Left ventricle myocardium superior (tissue), 1 donor: ENCODE results near the gene TCF25. TPM values are rescaled to one million over a fixed set of nuclear protein-coding genes. Genes with fewer than 3 reads are reported as not detected.
A peak's percentile ranks its signal among the peaks of the same experiment; 100 is the strongest.
"Not testable (repeated sequence)": the region's sequence is repeated elsewhere in the genome, so short reads cannot be mapped to it uniquely, and the experiment has no call there.

Experiments
- ATAC-seq: fragments of 200-7000 bp; cut with Tn5 transposase; one replicate; pipeline ENCODE4 v1.9.1; 2020; ENCODE audit warnings: mild to moderate bottlenecking, moderate library complexity
- DNase-seq: peaks from one replicate; pipeline ENCODE4 v3.0.0-alpha.2; 2020
- intact Hi-C: fragments of 100-400 bp; cut with micrococcal nuclease; formaldehyde crosslinking; loops from one replicate; pipeline ENCODE4 v1.11.0; 2022
- total RNA-seq: library from RNA; stranded (reverse); fragmentation: NEBNext Ultra II Directional; extraction: Animal tissue kit (Norgen Biotek cat#: 25700); gene quantifications from one replicate; pipeline ENCODE4 v1.2.1, GENCODE V29; 2021
- donor health status: DM: no; HTN: yes; CAD: no; lungs with severe emphysema.

Gene TCF25
- total RNA-seq, 1 donor from 2014 or later: 86.3 TPM

GRCh38 chr16:89913408-89914387, 40.3 kb downstream of the TCF25 start:
- ATAC-seq (no peak), DNase-seq (no peak)
- intact Hi-C loops: no loop called here

DNA sequence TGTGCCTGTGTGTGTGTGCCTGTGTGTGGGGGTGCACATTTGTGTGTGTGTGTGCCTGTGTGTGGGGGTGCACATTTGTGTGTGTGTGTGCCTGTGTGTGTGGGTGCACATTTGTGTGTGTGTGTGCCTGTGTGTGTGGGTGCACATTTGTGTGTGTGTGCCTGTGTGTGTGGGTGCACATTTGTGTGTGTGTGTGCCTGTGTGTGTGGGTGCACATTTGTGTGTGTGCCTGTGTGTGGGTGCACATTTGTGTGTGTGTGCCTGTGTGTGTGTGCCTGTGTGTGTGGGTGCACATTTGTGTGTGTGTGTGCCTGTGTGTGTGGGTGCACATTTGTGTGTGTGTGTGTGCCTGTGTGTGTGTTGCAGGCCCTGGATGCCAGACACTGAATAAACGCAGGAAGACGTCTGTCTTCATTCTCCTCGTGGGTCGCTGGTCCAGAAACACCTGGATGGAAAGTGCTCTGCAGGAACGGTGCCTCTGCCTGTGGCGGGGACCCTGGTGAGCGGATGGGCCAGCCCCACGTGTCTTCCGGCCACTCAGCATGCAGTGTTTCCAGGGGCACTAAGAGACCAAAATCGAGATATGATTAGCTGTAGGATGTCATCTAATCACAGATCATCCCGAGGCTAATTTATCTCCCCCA, 41.4 kb downstream of the TCF25 start:
- intact Hi-C loops, ATAC-seq, DNase-seq: not testable (repeated sequence)

DNA sequence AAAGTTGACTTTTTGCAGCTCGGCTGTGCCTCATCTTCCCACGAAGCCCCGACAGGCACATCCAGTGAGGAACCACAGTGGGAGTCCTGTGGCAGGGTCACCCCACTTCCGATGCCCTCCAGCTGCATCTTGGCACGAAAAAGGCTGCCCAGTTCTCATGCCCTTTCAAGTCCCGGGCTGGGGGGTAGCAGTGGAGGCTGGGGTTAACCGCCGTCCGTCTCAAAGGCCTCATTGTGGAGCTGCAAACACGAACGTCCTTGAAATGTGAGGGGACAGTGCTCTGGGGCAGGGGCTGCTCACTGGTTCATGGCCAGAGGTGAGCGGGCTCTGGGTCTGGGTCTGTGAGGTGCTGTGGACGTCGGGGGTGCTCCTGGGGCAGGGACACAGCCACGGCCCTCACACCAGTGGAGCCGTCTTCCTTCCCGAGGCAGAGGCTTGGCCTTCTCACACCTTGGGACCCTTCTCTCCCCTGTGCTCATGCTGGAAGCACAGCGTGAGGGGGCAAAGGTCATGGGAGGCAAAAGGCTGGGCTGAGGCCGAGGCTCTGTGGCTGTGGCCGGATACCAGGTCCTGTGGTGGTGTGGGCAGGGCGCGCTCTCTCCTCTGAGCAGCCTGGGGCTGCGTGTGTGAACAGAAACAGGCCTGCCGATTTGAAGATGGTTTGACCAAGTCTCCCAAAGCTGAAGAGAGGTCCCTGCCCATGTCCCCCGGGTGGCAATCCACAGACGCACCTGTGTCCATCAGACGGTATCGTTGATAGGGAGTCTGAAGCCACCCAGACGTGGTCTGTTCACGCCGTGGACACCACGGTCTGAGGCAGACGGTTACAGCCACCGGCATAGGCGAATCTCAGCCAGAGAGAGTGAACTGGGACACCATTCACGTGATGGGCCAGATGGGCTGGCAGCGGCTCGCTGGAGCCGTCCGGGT, 42.2 kb downstream of the TCF25 start:
- ATAC-seq: no peak
- intact Hi-C loops: no loop called here

DNA sequence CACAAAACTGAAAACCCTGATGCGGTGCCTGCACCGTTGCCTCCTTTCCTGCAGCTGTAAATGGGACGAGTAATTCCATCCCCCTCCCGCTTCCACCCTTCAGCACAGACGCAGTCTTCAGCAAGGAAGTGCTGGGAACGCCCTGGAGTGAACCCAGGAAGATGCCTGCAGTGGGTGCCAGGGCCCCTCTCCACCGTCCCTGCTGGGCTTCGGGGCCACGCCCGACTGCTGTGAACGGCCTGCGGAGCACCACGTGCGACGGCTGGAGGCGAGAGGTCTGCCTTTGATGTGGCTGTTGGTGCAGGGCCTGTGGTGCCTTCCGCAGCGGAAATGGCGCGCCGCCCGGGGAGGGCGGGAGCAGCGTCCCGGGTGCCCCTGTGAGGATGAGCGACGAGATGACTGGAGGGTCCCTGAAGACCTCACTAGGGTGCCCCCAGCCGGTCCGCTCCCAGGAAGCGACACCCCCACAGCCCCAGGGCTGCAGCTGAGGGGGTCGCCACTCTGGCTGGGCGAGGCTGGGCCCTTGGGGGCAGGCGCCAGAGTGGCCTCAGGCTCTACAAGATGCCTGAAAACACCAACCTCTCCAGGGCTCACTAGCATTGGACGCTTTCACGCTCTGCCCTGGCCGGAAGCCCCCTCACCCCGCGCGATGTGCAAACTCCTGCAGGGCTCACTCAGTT, 44.5 kb downstream of the TCF25 start:
- peak; percentile 70 for ATAC-seq
- peak; percentile 88 for DNase-seq
- intact Hi-C loops: no loop called here

More for the DNA sequence above, 42.2 kb downstream of the TCF25 start:
- DNase-seq: no peak

DNA sequence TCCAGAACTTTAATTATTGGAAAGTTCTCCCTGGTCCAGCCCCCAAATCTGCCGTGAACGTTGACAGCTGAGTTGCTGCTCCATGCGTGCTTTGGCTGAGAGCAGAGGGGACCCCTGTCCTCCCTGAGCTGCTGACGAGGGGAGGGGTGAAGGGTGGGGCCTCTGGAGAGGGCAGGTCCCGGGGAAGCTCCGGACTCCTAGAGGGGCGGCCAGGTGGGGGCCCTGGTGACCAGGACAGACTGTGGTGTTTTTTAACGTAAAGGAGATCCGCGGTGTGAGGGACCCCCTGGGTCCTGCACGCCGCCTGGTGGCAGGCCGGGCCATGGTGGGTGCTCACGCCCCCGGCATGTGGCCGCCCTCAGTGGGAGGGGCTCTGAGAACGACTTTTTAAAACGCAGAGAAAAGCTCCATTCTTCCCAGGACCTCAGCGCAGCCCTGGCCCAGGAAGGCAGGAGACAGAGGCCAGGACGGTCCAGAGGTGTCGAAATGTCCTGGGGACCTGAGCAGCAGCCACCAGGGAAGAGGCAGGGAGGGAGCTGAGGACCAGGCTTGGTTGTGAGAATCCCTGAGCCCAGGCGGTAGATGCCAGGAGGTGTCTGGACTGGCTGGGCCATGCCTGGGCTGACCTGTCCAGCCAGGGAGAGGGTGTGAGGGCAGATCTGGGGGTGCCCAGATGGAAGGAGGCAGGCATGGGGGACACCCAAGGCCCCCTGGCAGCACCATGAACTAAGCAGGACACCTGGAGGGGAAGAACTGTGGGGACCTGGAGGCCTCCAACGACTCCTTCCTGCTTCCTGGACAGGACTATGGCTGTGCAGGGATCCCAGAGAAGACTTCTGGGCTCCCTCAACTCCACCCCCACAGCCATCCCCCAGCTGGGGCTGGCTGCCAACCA, 45.3 kb downstream of the TCF25 start, which contains the start of gene MC1R:
TSS of gene MC1R (plus strand) at position 410 of the 895 bp plus-strand sequence. CDS start at position 807, 397 bp downstream.
- DNase-seq (no peak), ATAC-seq (peak; percentile 6)
- intact Hi-C loops: no loop called here

DNA sequence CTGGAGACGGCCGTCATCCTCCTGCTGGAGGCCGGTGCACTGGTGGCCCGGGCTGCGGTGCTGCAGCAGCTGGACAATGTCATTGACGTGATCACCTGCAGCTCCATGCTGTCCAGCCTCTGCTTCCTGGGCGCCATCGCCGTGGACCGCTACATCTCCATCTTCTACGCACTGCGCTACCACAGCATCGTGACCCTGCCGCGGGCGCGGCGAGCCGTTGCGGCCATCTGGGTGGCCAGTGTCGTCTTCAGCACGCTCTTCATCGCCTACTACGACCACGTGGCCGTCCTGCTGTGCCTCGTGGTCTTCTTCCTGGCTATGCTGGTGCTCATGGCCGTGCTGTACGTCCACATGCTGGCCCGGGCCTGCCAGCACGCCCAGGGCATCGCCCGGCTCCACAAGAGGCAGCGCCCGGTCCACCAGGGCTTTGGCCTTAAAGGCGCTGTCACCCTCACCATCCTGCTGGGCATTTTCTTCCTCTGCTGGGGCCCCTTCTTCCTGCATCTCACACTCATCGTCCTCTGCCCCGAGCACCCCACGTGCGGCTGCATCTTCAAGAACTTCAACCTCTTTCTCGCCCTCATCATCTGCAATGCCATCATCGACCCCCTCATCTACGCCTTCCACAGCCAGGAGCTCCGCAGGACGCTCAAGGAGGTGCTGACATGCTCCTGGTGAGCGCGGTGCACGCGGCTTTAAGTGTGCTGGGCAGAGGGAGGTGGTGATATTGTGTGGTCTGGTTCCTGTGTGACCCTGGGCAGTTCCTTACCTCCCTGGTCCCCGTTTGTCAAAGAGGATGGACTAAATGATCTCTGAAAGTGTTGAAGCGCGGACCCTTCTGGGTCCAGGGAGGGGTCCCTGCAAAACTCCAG, 46.4 kb downstream of the TCF25 start:
- no peak for DNase-seq
- intact Hi-C loops: no loop called here
- ATAC-seq: no peak

DNA sequence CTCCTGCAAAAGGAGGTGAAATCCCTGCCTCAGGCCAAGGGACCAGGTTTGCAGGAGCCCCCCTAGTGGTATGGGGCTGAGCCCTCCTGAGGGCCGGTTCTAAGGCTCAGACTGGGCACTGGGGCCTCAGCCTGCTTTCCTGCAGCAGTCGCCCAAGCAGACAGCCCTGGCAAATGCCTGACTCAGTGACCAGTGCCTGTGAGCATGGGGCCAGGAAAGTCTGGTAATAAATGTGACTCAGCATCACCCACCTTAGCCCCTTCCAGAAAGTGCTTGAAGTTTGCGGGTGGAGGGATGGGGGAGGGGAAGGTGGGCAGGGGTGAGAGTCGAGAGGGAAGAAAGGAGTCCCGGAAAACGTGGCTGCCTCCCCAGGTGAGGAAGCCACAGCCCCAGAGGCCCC, 47.3 kb downstream of the TCF25 start:
- DNase-seq: no peak
- no peak for ATAC-seq
- intact Hi-C loops: no loop called here

DNA sequence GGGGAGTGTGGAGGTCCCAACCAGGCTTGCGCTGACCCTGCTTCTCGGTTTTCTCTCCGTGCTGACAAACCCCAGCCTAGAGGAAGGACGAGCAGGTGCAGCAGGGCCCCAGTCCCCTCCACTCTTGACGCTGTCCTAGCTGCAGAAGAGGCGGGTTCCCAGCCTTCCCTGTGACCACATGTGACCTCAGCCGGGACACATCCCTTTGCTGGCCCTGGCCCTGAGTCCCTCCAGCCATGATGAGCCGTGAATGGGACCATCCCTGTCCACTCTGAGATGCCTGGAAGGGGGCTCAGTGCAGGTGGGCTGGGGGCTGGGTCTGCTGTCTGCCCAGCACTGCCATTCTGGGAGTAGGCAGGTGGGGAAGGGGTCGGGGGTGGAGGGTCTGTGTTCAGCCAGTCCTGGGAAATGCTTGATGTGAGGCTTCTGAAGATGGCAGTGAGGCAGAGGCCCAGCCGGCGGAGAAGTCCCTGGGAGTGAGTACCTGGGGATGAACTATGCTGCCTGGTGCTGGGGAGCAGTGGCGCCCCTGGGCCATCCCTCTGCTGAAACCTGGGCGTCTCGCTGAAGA, 47.8 kb downstream of the TCF25 start:
- no peak for ATAC-seq

DNA sequence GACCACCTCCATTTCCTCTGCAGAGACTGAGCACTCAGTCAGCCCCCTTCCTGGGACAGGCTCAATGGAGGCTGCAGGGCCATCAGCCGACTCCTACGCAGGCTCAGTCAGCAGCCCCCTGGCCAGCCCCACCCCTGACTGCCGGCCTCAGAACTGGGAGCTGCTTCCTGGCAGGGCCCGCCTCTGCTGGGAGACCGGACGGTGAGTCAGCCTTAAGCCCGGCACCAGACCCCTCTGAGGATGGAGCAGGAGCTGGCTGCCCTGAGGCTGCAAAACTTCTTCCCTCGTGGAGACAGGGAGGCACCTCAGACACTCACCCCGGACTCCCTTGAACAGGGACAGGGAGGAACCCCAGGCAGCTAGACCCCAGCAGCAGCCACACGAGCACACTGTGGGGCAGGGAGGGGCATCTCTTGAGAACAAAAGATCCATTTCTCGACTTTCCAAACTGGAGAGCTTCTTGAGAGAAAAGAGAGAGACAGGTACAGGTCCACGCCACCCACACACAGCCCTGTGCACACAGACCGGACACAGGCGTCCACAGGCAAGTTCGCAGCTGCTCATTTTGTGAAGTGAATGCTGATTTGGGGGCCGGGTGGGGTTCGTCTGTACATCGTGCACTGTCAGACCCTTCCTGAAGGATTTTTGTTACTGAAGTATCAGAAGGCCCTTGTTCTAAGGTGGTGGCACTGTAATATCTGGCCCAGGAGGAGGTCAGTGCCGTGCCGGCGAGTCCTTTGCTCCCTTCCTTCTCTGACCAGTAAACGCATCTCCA, 48.5 kb downstream of the TCF25 start:
- ATAC-seq: peak; percentile 62
- intact Hi-C loops: no loop called here
- DNase-seq: peak; percentile 88

More for the DNA sequence above, 47.8 kb downstream of the TCF25 start:
- intact Hi-C loops: no loop called here
- no peak for DNase-seq

- DNase-seq (peak; percentile 73), ATAC-seq (peak; percentile 14)
- intact Hi-C loops: no loop called here
These were observed 49.1 kb downstream of the TCF25 start for GRCh38 chr16:89922477-89922883.

- intact Hi-C loops: no loop called here
- ATAC-seq (peak; percentile 59), DNase-seq (peak; percentile 86)
These were observed 49.7 kb downstream of the TCF25 start, which contains the start of gene TUBB3 for GRCh38 chr16:89922884-89923639. Gene TUBB3, plus strand, starts transcription at chr16:89923342. Its CDS starts 60 bp downstream, at chr16:89923402.

DNA sequence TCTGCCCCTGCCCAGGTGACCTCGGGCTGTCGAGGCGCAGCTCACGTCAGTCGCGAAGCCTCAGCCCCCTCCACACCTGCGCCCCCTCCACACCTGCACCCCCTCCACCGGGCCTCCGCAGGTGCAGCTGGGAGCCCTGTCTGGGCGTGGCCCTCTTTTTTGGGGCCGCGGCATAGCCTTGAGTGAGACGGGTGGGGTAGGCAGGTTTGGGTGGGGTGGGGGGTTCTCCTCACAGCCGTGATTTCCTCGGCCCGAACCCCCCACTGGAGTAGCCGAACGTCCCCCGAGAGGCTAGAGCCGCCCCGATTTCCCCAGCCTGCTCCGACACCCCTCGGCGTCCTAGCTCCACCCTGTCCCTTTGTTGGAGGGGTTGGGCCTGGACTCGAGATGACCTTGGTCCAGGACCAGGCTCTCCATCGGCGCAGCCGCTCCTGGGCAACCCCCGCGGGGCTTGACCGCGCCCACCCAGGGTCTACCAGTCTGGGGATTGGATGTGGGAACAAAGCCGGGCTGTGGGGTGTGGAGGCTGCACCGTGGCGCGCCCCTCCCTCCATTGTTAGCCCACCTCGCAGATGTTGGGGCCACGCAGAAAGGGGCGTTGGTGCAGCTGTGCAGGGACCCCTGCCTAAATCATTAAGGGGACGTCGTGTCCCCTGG, 50.4 kb downstream of the TCF25 start:
- DNase-seq (no peak), ATAC-seq (no peak)
- intact Hi-C loops: no loop called here

GRCh38 chr16:89924297-89924924, 51.0 kb downstream of the TCF25 start:
- intact Hi-C loops: no loop called here
- ATAC-seq (no peak), DNase-seq (peak; percentile 27)

GRCh38 chr16:89924925-89925307, 51.5 kb downstream of the TCF25 start:
- ATAC-seq: no peak
- no peak for DNase-seq
- intact Hi-C loops: no loop called here
